OCI-LY1 (cell line): ENCODE data around the gene GABBR2.

Experiments
- H2AFZ ChIP-seq: fragments of 200-600 bp; sonication (generic), shearing (Covaris generic); 2 replicates; pipeline ENCODE4 v1.6.0; 2014; ENCODE audit warnings: antibody characterized with exemption, mild to moderate bottlenecking, low read length
- H3F3A ChIP-seq: fragments of 200-600 bp; sonication (generic), shearing (Covaris generic); 2 replicates; pipeline ENCODE4 v1.6.0; 2014; ENCODE audit warnings: mild to moderate bottlenecking, antibody characterized with exemption, low read length, moderate library complexity; ENCODE audit not compliant: insufficient read depth
- H3K27ac ChIP-seq: fragments of 200-600 bp; sonication (generic); 2 replicates; pipeline ENCODE4 v1.5.1; 2014; ENCODE audit warnings: low read length, mixed run types, mild to moderate bottlenecking, low read depth; ENCODE audit not compliant: poor library complexity, severe bottlenecking
- H3K27me3 ChIP-seq: fragments of 200-600 bp; sonication (generic); 2 replicates; pipeline ENCODE4 v1.6.0; 2014; ENCODE audit warnings: antibody characterized with exemption, mild to moderate bottlenecking, low read length, moderate library complexity; ENCODE audit not compliant: insufficient read depth
- H3K36me3 ChIP-seq: fragments of 200-600 bp; sonication (generic); 2 replicates; pipeline ENCODE4 v1.6.1; 2014; ENCODE audit warnings: mild to moderate bottlenecking, antibody characterized with exemption, low read length, moderate library complexity, mixed read lengths; ENCODE audit not compliant: insufficient read depth
- H3K4me1 ChIP-seq: fragments of 200-600 bp; sonication (generic); 2 replicates; pipeline ENCODE4 v1.5.1; 2014; ENCODE audit warnings: mild to moderate bottlenecking, low read length, moderate library complexity; ENCODE audit not compliant: insufficient read depth, severe bottlenecking
- H3K4me2 ChIP-seq: fragments of 200-600 bp; sonication (generic), shearing (Covaris generic); 2 replicates; pipeline ENCODE4 v1.6.1; 2014; ENCODE audit warnings: low read length
- H3K4me3 ChIP-seq: fragments of 200-600 bp; sonication (generic); 2 replicates; pipeline ENCODE4 v1.5.1; 2014; ENCODE audit warnings: low read length, low read depth, mild to moderate bottlenecking, mixed read lengths; ENCODE audit not compliant: poor library complexity, severe bottlenecking
- H3K79me2 ChIP-seq: fragments of 200-600 bp; shearing (Covaris generic); 2 replicates; pipeline ENCODE4 v1.6.1; 2016; ENCODE audit warnings: mixed run types, low read length, mixed read lengths; ENCODE audit not compliant: insufficient read depth
- H3K9ac ChIP-seq: fragments of 200-600 bp; sonication (generic), shearing (Covaris generic); 2 replicates; pipeline ENCODE4 v1.6.1; 2014; ENCODE audit warnings: mild to moderate bottlenecking, low read length, mixed read lengths
- H3K9me2 ChIP-seq: fragments of 200-600 bp; sonication (generic), shearing (Covaris generic); 2 replicates; pipeline ENCODE4 v1.6.1; 2014; ENCODE audit warnings: low read depth, mild to moderate bottlenecking, low read length, mixed read lengths
- H3K9me3 ChIP-seq: fragments of 200-600 bp; shearing (Covaris generic); 2 replicates; pipeline ENCODE4 v1.6.1; 2014; ENCODE audit warnings: low read length, mixed read lengths
- H4K20me1 ChIP-seq: fragments of 200-600 bp; sonication (generic), shearing (Covaris generic); 2 replicates; pipeline ENCODE4 v1.6.0; 2016; ENCODE audit warnings: mild to moderate bottlenecking, low read length; ENCODE audit not compliant: insufficient read depth
- CTCF ChIP-seq: fragments of 200-600 bp; sonication (generic), shearing (Covaris generic); IDR thresholded peaks from 2 replicates; pipeline ENCODE4 v1.5.1; 2017; ENCODE audit warnings: mild to moderate bottlenecking, antibody characterized with exemption, low read length, moderate library complexity, mixed read lengths
- EZH2 ChIP-seq: fragments of 200-600 bp; sonication (generic), shearing (Covaris generic); IDR thresholded peaks from 2 replicates; pipeline ENCODE4 v1.8.0; 2017; ENCODE audit warnings: borderline replicate concordance, mixed run types, mild to moderate bottlenecking, antibody characterized with exemption, low read length, moderate library complexity, mixed read lengths

GABBR2 gene

GRCh38 chr9:98545021-98545420 lies 163.7 kb downstream of the GABBR2 start:
- Histone ChIP-seq H2AFZ (no peak overlapping the region), H3K27me3 (no peaks in the 10 kb centered on the region), H3K79me2 (no peaks in the 10 kb centered on the region), H3K4me2 (no peak overlapping the region), H3K9ac (no peak overlapping the region), H3K9me2 (no peaks in the 10 kb centered on the region), H3K27ac (no peak overlapping the region), H4K20me1 (no peaks in the 10 kb centered on the region), H3K4me1 (no peaks in the 10 kb centered on the region), H3K9me3 (no peaks in the 10 kb centered on the region), H3F3A (no peaks in the 10 kb centered on the region), H3K36me3 (no peaks in the 10 kb centered on the region), H3K4me3 (no peak overlapping the region)
- TF ChIP-seq EZH2 (no peak), CTCF (no peak)

DNA sequence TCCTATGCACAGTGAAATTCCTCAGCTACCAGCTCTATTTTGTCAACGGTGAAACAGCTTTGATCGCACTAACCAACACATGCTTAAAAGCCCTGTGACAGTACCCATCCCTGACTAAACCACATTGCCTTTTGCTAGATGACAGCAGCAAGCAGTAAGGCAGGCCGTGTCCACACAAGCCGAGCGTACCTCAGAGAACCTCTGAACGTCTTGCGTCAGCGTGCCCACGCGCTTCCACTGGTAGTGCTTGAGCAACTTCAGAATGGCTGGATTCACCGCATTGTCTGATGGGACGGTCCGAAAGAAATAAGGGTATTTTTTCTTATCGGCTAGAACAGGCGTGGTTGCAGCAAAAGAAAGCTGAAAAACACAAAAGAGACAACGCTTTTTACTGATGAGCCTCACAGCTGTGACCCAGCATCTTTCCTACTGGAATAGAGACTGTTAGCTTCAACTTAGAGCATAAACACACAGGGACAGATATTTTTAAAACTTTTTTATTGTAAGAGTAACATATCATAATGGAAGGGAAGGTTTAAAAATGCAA lies 167.0 kb downstream of the GABBR2 start:
- Histone ChIP-seq H3K4me1 (no peaks in the 10 kb centered on the region), H3K9me2 (no peaks in the 10 kb centered on the region), H3K36me3 (no peaks in the 10 kb centered on the region), H3K9me3 (no peaks in the 10 kb centered on the region), H3K79me2 (no peaks in the 10 kb centered on the region), H2AFZ (no peak overlapping the region), H3K9ac (no peak overlapping the region), H3K4me3 (no peak overlapping the region), H3K4me2 (no peak overlapping the region), H3K27ac (no peak overlapping the region), H3F3A (no peaks in the 10 kb centered on the region), H3K27me3 (no peaks in the 10 kb centered on the region), H4K20me1 (no peaks in the 10 kb centered on the region)
- no peak for TF ChIP-seq CTCF
- no peak for TF ChIP-seq EZH2

GRCh38 chr9:98540476-98540875 lies 168.3 kb downstream of the GABBR2 start:
- no peak overlapping the region for H2AFZ ChIP-seq
- no peak overlapping the region for H3K4me3 ChIP-seq
- H3K9me3 ChIP-seq: no peaks in the 10 kb centered on the region
- TF ChIP-seq CTCF (no peak), EZH2 (no peak)
- H3F3A ChIP-seq: no peaks in the 10 kb centered on the region
- no peak overlapping the region for H3K9ac ChIP-seq
- no peaks in the 10 kb centered on the region for H3K27me3 ChIP-seq
- no peak overlapping the region for H3K4me2 ChIP-seq
- no peaks in the 10 kb centered on the region for H3K9me2 ChIP-seq
- H3K36me3 ChIP-seq: no peaks in the 10 kb centered on the region
- no peaks in the 10 kb centered on the region for H4K20me1 ChIP-seq
- no peaks in the 10 kb centered on the region for H3K4me1 ChIP-seq
- no peak overlapping the region for H3K27ac ChIP-seq
- no peaks in the 10 kb centered on the region for H3K79me2 ChIP-seq
